Pancreas (tissue), 10 donors: ENCODE measurements around the gene DISP1. TPM values are rescaled to one million over a fixed set of nuclear protein-coding genes. Genes with fewer than 3 reads are reported as not detected.

Source experiments
- ATAC-seq, 4 donors: fragments of 200-7000 bp; cut with Tn5 transposase; one replicate each; pipeline versions ENCODE4 v1.8.0 to v1.9.1; 2020; ENCODE audit warnings: mild to moderate bottlenecking in 4 of 4, moderate library complexity in 4 of 4
- DNase-seq, 6 donors: peaks; one replicate each; pipeline ENCODE4 v3.0.0-alpha.2; 2020
- FAIRE-seq: peaks from 2 replicates; lab custom pipeline; 2012; peaks lifted over from hg19 to GRCh38; lab: Jason Lieb, UNC
- H3K27ac ChIP-seq, 4 donors: fragments of 200-600 bp; sonication (generic); 1 replicate in 3 of 4; 2 replicates in 1 of 4; pipeline versions ENCODE4 v1.5.0 to v1.8.0; 2020
- H3K27me3 ChIP-seq, 4 donors: fragments of 200-600 bp; one replicate each; pipeline ENCODE4 v1.8.0; 2021
- H3K36me3 ChIP-seq, 3 donors: fragments of 200-600 bp; sonication (generic) in 1 of 3; one replicate each; pipeline versions ENCODE4 v1.5.0 to v1.8.0; 2020 to 2021
- H3K4me1 ChIP-seq, 3 donors: fragments of 200-600 bp; one replicate each; pipeline ENCODE4 v1.8.0; 2021
- H3K4me3 ChIP-seq, 4 donors: fragments of 200-600 bp; sonication (generic) in 2 of 4; one replicate each; pipeline versions ENCODE4 v1.5.0 to v1.8.0; 2020 to 2021
- H3K9me3 ChIP-seq, 4 donors: fragments of 200-600 bp; one replicate each; pipeline ENCODE4 v1.8.0; 2021
- WGBS, 2 donors: extraction: QIAGEN DNeasy Blood & Tissue Kit; methylation state at CpG; one replicate each; pipeline ENCODE4 v1.1.7; 2013; 5-methylcytosine and 5-hydroxymethylcytosine counted together
- intact Hi-C, 3 donors: fragments of 100-400 bp; cut with DNase I; formaldehyde crosslinking; loops; one replicate each; pipeline versions ENCODE4 v1.11.1 to v1.14.2; 2022
- polyA plus RNA-seq, 2 donors: library from polyadenylated mRNA; stranded (reverse); fragments of 200-250 nt; gene quantifications; one replicate each; pipeline ENCODE4 v1.2.3, GENCODE V29; 2013
- total RNA-seq, 6 donors: library from RNA; stranded (reverse); fragmentation: NEBNext Ultra II Directional in 4 of 6; extraction: Animal tissue kit (Norgen Biotek cat#: 25700) in 4 of 6; gene quantifications; one replicate each; pipeline versions ENCODE4 v1.2.1 to v1.2.4, GENCODE V29; 2021 to 2023
- TF ChIP-seq, protein P1 (sequence below), 4 donors: fragments of 200-600 bp; sonication (generic) in 3 of 4; IDR thresholded peaks; one replicate each; pipeline versions ENCODE4 v1.5.0 to v1.8.0; 2021; ENCODE audit warnings: antibody characterized with exemption in 4 of 4
- donor health status: healthy with polysubstance abuse.
- donor health status: DM: no; HTN: no; CAD: no; lungs with moderate emphysema.
- donor health status: DM: no; HTN: no; CAD: no.
- donor health status: control.
- donor health status: control.
- donor health status: Bipolar disorder and iron deficiency.
- donor health status: DM: yes; HTN: yes; CAD: no.
- donor health status: DM: no; HTN: no; CAD: no.
- donor health status: DM: no; HTN: no; CAD: no.
- donor health status: DM: yes; HTN: yes; CAD: no.

DISP1 gene
- total and polyA plus RNA-seq, 8 donors: 1.9 to 6.2 (median 3.2) TPM

DNA sequence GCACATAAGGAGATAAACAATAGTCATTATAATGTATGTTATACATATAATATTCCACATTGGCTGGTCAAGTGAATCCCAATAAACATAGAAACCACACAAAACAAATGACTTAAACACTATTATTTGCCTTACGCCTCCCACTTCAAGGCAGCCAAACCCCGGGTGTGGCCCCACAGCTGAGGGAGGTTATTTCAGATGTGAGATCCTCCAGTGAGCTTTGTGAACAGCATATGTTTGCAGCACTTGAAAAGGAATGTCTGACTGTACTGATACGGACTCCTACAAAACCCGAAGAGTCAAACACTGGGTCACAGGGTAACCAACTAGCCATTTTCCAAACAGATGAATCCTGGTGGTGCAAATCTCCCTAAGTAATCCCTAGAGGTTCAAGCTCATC lies 27.1 kb upstream of the DISP1 start:
- TF ChIP-seq, protein P1, sequence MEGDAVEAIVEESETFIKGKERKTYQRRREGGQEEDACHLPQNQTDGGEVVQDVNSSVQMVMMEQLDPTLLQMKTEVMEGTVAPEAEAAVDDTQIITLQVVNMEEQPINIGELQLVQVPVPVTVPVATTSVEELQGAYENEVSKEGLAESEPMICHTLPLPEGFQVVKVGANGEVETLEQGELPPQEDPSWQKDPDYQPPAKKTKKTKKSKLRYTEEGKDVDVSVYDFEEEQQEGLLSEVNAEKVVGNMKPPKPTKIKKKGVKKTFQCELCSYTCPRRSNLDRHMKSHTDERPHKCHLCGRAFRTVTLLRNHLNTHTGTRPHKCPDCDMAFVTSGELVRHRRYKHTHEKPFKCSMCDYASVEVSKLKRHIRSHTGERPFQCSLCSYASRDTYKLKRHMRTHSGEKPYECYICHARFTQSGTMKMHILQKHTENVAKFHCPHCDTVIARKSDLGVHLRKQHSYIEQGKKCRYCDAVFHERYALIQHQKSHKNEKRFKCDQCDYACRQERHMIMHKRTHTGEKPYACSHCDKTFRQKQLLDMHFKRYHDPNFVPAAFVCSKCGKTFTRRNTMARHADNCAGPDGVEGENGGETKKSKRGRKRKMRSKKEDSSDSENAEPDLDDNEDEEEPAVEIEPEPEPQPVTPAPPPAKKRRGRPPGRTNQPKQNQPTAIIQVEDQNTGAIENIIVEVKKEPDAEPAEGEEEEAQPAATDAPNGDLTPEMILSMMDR (IDR thresholded peaks at IDR 0.05): no peak
- no peaks in the 10 kb centered on the region for H3K4me1 ChIP-seq
- no peaks in the 10 kb centered on the region for H3K36me3 ChIP-seq
- no peak overlapping the region for H3K27ac ChIP-seq
- H3K9me3 ChIP-seq: no peaks in the 10 kb centered on the region
- no peaks in the 10 kb centered on the region for H3K27me3 ChIP-seq
- DNase-seq: no peak
- intact Hi-C loops: loop anchor here in 1 of 3 donors (10.0 kb wide), 1 partner anchor 287 kb away; no protein-coding TSS in a partner anchor
- FAIRE-seq: no peak
- no peak overlapping the region for H3K4me3 ChIP-seq
- ATAC-seq: no peak
- WGBS, 2 donors: 79 to 81% methylated on average over 4 of the region's 4 CpGs

DNA sequence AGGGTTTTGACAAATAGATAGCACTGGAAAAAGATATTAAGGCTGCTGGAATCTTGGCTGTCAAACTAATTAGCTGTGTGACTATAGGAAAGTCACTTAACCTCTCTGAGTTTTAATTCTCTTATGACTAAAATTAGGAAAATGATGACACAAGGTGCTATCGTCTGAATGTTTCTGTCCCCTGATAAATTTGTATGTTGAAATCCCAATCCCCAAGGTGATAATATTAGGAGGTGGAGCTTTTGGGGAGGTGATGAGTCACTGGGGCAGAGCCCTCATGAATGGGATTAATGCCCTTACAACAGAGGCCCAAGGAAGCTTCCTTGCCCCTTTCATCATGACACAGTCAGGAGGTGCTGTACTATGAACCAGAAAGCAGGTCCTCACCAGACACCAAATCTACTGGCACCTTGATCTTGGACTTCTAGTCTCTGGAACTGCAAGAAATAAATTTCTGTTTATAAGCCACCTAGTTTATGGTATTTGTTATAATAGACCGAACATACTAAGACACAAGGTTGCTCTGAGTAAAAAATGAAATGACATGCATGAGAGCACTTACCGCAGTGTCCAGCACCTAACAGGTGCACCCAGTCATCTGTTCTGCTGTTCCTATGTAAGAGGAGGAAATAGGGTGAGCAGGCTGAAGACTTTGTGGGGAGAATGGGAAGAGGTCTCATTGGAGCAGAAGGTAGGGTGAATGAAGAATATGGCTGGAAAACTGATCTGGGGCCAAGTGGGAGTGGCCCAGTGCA lies 26.3 kb upstream of the DISP1 start:
- no peaks in the 10 kb centered on the region for H3K4me1 ChIP-seq
- WGBS, 2 donors: 64 to 73% methylated on average over 3 of the region's 3 CpGs
- no peaks in the 10 kb centered on the region for H3K36me3 ChIP-seq
- DNase-seq (no peak), FAIRE-seq (no peak), ATAC-seq (no peak)
- TF ChIP-seq, protein P1 (IDR thresholded peaks at IDR 0.05): no peak
- no peak overlapping the region for H3K4me3 ChIP-seq
- H3K27me3 ChIP-seq: no peaks in the 10 kb centered on the region
- intact Hi-C loops: loop anchor here in 1 of 3 donors (10.0 kb wide), 1 partner anchor 286 kb away; no protein-coding TSS in a partner anchor
- no peak overlapping the region for H3K27ac ChIP-seq
- H3K9me3 ChIP-seq: no peaks in the 10 kb centered on the region

DNA sequence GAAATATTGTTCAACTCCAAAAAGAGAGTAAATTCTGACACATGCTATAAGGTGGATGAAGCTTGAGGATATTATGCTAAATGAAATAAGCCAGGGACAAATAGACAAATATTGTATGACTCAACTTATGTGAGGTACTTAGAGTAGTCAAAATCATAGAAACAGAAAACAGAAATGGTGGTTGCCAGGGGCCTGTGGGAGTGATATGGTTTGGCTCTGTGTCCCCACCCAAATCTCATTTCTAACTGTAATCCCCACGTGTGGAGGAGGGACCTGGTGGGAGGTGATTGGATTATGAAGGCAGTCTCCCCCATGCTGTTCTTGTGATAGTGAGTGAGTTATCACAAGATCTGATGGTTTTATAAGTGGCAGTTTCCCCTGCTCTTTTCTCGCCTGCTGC lies 24.7 kb upstream of the DISP1 start:
- H3K36me3 ChIP-seq: no peaks in the 10 kb centered on the region
- intact Hi-C loops: loop anchor here in 2 of 3 donors (5.0 to 10.0 kb wide), 3 partner anchors 292 to 895 kb away; no protein-coding TSS in a partner anchor
- no peaks in the 10 kb centered on the region for H3K9me3 ChIP-seq
- H3K27ac ChIP-seq: no peak overlapping the region
- TF ChIP-seq, protein P1 (IDR thresholded peaks at IDR 0.05): no peak
- ATAC-seq (no peak), DNase-seq (no peak), FAIRE-seq (no peak)
- H3K4me1 ChIP-seq: no peaks in the 10 kb centered on the region
- no peak overlapping the region for H3K4me3 ChIP-seq
- no peaks in the 10 kb centered on the region for H3K27me3 ChIP-seq
- WGBS, 2 donors: 73 to 81% methylated on average over 2 of the region's 2 CpGs

DNA sequence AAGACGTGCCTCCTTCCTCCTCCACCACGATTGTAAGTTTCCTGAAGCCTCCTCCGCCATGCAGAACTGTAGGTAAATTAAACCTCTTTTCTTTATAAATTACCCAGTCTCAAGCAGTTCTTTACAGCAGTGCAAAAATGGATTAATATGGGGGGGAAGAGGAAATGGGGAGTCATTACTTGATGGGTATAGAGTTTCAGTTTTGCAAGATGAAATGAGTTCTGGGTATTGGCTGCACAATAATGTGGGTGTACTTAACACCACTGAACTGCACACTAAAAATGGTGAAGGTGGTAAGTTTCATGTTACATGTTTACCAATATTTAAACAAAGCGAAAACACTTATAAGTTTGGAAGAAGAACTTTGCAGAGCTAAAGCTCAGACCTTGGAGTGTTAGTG lies 24.3 kb upstream of the DISP1 start:
- Histone ChIP-seq H3K27me3 (no peaks in the 10 kb centered on the region), H3K4me3 (no peak overlapping the region), H3K9me3 (no peaks in the 10 kb centered on the region), H3K36me3 (no peaks in the 10 kb centered on the region), H3K4me1 (no peaks in the 10 kb centered on the region), H3K27ac (no peak overlapping the region)
- ATAC-seq (no peak), DNase-seq (no peak), FAIRE-seq (no peak)
- TF ChIP-seq, protein P1 (IDR thresholded peaks at IDR 0.05): no peak
- 78 to 85% methylated on average over 4 of the region's 4 CpGs for WGBS, 2 donors
- intact Hi-C loops: loop anchor here in 2 of 3 donors (5.0 to 10.0 kb wide), 3 partner anchors 292 to 894 kb away; no protein-coding TSS in a partner anchor
